ENCODE data around the gene KIAA0232.
"Not testable (repeated sequence)": the region's sequence is repeated elsewhere in the genome, so short reads cannot be mapped to it uniquely, and the experiment has no call there.

KIAA0232 gene

DNA sequence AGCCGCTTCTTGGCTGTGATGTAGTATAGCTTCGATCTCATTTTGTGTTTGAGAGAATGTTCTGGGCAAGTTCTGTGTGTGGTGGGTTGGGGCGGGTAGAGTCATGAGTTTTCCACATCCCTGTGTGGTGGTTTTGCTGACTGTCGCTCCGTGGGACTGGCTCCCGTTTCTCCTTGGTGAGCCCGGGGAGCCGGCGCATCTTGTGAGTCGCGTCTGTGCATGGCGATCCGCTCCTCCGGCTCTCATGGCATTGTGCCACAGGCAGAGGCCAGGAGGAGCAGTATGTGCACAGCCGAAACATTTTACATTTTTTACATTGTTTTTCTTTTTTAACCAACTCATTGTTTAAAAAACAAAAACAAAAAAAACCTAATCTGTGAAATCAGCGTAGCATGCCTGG, 99.4 kb downstream of the KIAA0232 start:
- H3K36me3 ChIP-seq (ENCODE audit: control insufficient read depth, insufficient read depth, low read length), result peaks cover 17% of the 10 kb centered on the region
- H3K9me3 ChIP-seq (ENCODE audit: control insufficient read depth, insufficient read depth, low read length), result no peaks in the 10 kb centered on the region
- H3K4me3 ChIP-seq (ENCODE audit: low read depth, low read length), result no peak overlapping the region
- H3K4me1 ChIP-seq (ENCODE audit: control insufficient read depth, insufficient read depth, low read length), result no peaks in the 10 kb centered on the region
- no peaks in the 10 kb centered on the region for H3K27me3 ChIP-seq (ENCODE audit: control insufficient read depth, insufficient read depth, low read length)
- H3K9ac ChIP-seq (ENCODE audit: low read depth, low read length), result no peak overlapping the region

DNA sequence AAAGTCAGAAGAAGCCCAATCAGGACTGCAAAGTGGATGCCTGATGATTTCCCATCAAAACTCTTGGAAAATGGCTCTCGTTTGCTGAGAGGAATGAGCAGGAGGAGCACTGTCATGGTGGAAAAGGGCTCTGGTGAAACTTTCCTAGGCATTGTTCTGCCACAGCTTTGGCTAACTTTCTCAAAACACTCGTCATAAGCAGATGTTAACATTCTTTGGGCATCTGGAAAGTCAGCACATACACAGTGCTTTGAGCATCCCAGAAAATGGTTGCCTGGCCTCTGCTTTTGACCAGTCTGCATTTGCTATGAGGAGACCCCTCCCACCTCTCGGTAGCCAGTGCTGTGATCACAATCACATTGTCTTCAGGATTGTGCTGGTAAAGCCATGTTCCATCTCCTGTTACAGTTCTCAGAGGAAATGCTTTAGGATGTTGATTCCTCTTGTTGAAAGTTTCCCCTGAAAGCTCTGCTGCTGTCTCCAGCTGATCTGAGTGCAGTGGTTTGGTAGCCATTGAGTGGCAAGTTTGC, 101.9 kb downstream of the KIAA0232 start:
- peaks cover 6% of the 10 kb centered on the region for H3K36me3 ChIP-seq (ENCODE audit: control insufficient read depth, insufficient read depth, low read length)
- no peaks in the 10 kb centered on the region for H3K9me3 ChIP-seq (ENCODE audit: control insufficient read depth, insufficient read depth, low read length)
- no peaks in the 10 kb centered on the region for H3K27me3 ChIP-seq (ENCODE audit: control insufficient read depth, insufficient read depth, low read length)
- no peak overlapping the region for H3K9ac ChIP-seq (ENCODE audit: low read depth, low read length)
- H3K4me3 ChIP-seq (ENCODE audit: low read depth, low read length), result no peak overlapping the region
- no peaks in the 10 kb centered on the region for H3K4me1 ChIP-seq (ENCODE audit: control insufficient read depth, insufficient read depth, low read length)

DNA sequence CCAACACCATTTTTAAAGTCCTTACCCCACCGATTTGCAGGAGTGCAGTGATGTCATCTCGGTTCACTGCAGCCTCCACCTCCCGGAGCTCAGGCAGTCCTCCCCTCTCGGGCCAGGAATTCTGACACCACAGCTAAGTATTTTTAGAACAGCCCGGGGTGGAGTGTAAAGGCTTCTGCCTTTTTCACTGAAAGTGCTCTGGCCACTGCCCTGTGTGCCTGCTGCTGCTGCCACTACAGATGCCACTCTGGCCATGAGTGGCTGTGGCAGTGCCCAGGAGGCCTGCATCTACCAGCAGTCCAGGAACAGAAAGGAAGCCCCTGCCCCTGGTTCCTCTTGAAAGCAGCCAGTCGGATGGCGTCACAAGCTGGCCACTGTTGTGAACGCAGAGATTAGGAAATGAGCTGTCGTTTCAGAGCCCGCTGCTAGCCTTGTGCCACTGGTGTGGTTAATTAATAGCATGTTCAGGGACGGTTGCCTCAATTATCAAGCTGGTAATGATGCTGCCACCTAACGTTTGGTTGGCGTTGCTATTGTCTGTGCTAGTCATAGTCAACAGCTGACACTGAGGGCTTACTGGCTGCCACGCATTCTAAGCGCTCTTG, 103.5 kb downstream of the KIAA0232 start:
- H3K4me3 ChIP-seq (ENCODE audit: low read depth, low read length), result no peak overlapping the region
- H3K9me3 ChIP-seq (ENCODE audit: control insufficient read depth, insufficient read depth, low read length), result no peaks in the 10 kb centered on the region
- H3K4me1 ChIP-seq (ENCODE audit: control insufficient read depth, insufficient read depth, low read length), result no peaks in the 10 kb centered on the region
- H3K36me3 ChIP-seq (ENCODE audit: control insufficient read depth, insufficient read depth, low read length), result peaks cover 3% of the 10 kb centered on the region
- no peak overlapping the region for H3K9ac ChIP-seq (ENCODE audit: low read depth, low read length)
- H3K27me3 ChIP-seq (ENCODE audit: control insufficient read depth, insufficient read depth, low read length), result no peaks in the 10 kb centered on the region

DNA sequence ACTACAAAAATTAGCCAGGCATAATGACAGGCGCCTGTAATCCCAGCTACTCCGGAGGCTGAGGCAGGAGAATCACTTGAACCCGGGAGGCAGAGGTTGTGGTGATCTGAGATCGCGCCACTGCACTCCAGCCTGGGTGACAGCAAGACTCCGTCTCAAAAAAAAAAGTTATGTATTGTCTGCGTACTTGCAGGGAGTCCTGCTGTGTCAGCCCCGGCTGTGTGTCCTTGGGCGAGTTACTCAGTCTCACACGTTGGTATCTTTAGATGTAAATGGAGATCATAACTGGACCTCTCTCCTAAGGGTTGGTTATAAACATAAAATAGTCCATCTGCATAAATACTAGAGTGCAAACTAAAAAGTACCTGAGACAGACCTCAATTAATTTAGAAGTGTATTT, 104.4 kb downstream of the KIAA0232 start:
- no peak overlapping the region for H3K9ac ChIP-seq (ENCODE audit: low read depth, low read length)
- H3K9me3 ChIP-seq (ENCODE audit: control insufficient read depth, insufficient read depth, low read length), result no peaks in the 10 kb centered on the region
- H3K4me1 ChIP-seq (ENCODE audit: control insufficient read depth, insufficient read depth, low read length), result no peaks in the 10 kb centered on the region
- H3K4me3 ChIP-seq (ENCODE audit: low read depth, low read length), result no peak overlapping the region
- peaks cover 3% of the 10 kb centered on the region for H3K36me3 ChIP-seq (ENCODE audit: control insufficient read depth, insufficient read depth, low read length)
- H3K27me3 ChIP-seq (ENCODE audit: control insufficient read depth, insufficient read depth, low read length), result no peaks in the 10 kb centered on the region

DNA sequence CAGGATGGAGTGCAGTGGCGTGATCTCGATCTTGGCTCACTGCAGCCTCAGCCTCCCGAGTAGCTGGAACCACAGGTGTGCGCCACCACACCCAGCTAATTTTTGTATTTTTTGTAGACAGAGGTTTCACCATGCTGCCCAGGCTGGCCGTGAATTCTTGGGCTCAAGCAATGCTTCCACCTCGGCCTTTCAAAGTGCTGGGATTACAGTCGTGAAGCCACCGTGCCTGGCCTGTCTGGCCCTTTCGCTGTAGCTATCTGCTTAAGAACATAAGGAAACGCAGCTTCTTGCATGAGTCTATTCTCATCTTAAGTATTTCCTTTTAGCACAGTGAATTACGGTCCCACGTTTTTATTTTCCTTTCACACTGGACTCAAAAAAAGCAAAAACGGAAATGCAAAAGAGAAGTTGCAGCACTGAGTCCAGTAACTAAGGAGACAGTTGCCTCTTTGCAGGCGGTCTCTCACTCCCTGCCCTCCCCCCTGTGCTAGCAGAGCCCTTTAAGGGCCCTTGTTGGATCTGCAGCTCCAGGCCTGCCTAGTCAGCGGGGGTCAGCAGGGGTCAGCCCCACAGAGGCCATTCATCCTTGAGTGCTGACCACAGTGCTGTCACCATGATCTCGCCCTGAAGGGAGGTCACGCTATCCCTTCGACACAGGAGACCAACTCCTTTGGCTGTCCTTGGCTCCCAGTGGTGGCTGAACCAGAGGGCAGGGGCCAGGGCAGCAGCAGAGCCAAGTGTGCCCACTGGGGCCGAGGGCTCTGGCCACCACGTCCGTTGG, 105.3 kb downstream of the KIAA0232 start:
- Histone ChIP-seq H3K4me3 (ENCODE audit: low read depth, low read length) (no peak overlapping the region), H3K27me3 (ENCODE audit: control insufficient read depth, insufficient read depth, low read length) (no peaks in the 10 kb centered on the region), H3K9ac (ENCODE audit: low read depth, low read length) (no peak overlapping the region), H3K36me3 (ENCODE audit: control insufficient read depth, insufficient read depth, low read length) (no peaks in the 10 kb centered on the region), H3K9me3 (ENCODE audit: control insufficient read depth, insufficient read depth, low read length) (no peaks in the 10 kb centered on the region), H3K4me1 (ENCODE audit: control insufficient read depth, insufficient read depth, low read length) (no peaks in the 10 kb centered on the region)

DNA sequence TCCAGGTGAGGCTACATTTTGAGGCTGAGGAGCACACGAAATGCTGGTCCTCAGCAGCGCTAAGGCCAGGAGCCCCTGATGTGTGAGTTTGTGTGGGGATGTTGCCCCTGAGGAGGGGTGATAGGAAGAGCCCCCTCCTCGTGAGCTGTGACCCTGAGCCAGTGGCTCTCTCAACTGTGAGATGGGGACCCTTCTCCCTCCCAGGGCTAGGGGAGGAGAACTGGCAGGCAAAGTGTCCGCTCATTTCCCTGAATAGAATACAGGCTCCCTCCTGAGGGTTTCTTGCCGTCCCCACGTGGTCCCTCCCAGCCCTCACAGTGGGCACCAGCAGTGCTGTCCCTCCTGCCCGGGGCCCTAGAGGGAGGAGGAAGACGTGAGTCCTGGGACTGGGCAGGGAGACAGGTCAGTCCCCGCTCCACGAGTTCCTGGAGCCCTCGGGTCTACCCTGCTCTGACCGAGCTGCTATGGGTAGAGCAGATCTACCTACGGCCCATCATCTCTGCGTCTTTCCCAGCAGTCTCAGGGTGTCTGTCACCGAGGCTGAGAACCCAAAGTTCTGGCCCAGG, 106.1 kb downstream of the KIAA0232 start:
- Histone ChIP-seq H3K4me1 (ENCODE audit: control insufficient read depth, insufficient read depth, low read length) (no peaks in the 10 kb centered on the region), H3K9ac (ENCODE audit: low read depth, low read length) (no peak overlapping the region), H3K9me3 (ENCODE audit: control insufficient read depth, insufficient read depth, low read length) (no peaks in the 10 kb centered on the region), H3K27me3 (ENCODE audit: control insufficient read depth, insufficient read depth, low read length) (no peaks in the 10 kb centered on the region), H3K4me3 (ENCODE audit: low read depth, low read length) (no peak overlapping the region), H3K36me3 (ENCODE audit: control insufficient read depth, insufficient read depth, low read length) (no peaks in the 10 kb centered on the region)

DNA sequence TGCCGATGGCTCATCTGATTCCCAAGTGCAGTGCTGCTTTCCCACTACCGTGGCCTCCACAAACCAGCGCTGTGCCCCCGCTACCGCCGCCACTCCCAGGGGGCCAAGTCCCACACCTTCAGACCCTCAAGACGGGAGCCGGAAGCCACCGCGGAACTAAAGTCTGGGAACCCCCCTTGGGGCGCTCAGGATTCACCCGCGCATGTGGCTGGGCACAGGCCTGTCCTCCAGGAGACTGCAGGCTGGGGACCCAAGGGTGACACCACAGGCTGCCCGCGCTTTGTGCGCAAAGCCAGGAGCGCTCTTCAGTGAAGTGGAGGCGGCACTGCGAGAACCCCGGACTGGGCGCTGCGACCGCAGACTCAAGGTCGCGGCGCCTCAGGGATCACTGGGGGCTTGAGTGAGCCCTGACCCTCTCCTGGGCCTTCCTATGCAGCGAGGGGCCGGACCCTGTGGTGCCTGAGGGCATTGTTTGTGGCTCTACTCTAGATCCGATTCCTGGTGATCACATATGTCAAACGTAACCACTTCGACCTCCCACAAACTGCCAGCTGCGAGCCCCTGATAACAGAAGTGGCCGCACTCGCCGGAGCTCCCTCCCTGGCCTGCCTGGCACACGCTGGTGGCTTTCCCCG, 106.7 kb downstream of the KIAA0232 start:
- no peaks in the 10 kb centered on the region for H3K36me3 ChIP-seq (ENCODE audit: control insufficient read depth, insufficient read depth, low read length)
- H3K9ac ChIP-seq (ENCODE audit: low read depth, low read length), result no peak overlapping the region

DNA sequence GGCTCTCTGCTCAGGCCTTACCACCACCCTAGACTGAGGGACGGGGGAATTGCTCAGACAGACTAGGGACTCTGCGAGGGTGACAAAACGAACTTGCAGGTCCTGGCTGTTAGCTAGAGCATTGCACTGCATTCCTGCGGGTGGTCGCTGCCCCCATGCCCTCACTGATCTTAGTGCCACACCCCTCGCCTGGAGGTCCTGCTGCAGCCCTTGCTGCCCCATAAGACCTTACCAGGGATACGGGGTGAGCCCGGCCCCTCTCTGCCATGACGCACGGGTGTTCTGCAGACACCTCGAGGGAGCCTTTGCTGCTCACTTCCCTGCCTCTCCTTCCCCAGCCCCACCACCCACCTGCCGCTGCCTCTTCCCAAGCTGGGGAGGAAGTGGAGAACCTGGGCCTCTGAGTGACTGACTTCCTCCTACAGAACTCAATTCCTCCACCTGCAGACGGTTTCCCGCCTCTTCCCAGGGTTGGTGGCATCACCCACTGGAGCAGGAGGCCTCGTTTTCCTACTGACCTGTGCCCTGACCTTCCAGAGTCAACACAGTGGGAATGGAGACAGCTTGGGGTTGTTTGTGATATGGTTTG, 107.3 kb downstream of the KIAA0232 start:
- H3K9ac ChIP-seq (ENCODE audit: low read depth, low read length), result no peak overlapping the region
- no peak overlapping the region for H3K4me3 ChIP-seq (ENCODE audit: low read depth, low read length)
- no peaks in the 10 kb centered on the region for H3K36me3 ChIP-seq (ENCODE audit: control insufficient read depth, insufficient read depth, low read length)
- no peaks in the 10 kb centered on the region for H3K4me1 ChIP-seq (ENCODE audit: control insufficient read depth, insufficient read depth, low read length)
- no peaks in the 10 kb centered on the region for H3K27me3 ChIP-seq (ENCODE audit: control insufficient read depth, insufficient read depth, low read length)
- H3K9me3 ChIP-seq (ENCODE audit: control insufficient read depth, insufficient read depth, low read length), result no peaks in the 10 kb centered on the region

More for the DNA sequence above, 106.7 kb downstream of the KIAA0232 start:
- no peaks in the 10 kb centered on the region for H3K4me1 ChIP-seq (ENCODE audit: control insufficient read depth, insufficient read depth, low read length)
- no peaks in the 10 kb centered on the region for H3K9me3 ChIP-seq (ENCODE audit: control insufficient read depth, insufficient read depth, low read length)
- no peak overlapping the region for H3K4me3 ChIP-seq (ENCODE audit: low read depth, low read length)
- H3K27me3 ChIP-seq (ENCODE audit: control insufficient read depth, insufficient read depth, low read length), result no peaks in the 10 kb centered on the region

DNA sequence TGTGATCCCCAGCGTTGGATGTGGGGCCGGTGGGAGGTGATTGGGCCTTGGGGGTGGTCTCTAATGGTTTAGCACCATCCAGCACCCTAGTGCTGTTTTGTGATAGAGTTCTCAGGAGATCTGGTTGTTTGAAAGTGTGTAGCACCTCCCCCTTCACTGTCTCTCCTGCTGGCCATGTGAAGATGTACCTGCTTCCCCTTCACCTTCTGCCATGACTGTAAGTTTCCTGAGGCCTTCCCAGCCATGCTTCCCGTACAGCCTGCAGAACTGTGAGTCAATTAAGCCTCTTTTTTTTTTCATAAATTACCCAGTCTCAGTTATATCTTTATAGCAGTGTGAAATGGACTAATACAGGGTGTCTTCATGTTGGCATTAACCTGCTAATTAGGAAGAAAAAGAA, 107.8 kb downstream of the KIAA0232 start:
- Histone ChIP-seq H3K4me3 (ENCODE audit: low read depth, low read length) (no peak overlapping the region), H3K36me3 (ENCODE audit: control insufficient read depth, insufficient read depth, low read length) (no peaks in the 10 kb centered on the region), H3K9ac (ENCODE audit: low read depth, low read length) (no peak overlapping the region), H3K9me3 (ENCODE audit: control insufficient read depth, insufficient read depth, low read length) (no peaks in the 10 kb centered on the region), H3K4me1 (ENCODE audit: control insufficient read depth, insufficient read depth, low read length) (no peaks in the 10 kb centered on the region), H3K27me3 (ENCODE audit: control insufficient read depth, insufficient read depth, low read length) (no peaks in the 10 kb centered on the region)

DNA sequence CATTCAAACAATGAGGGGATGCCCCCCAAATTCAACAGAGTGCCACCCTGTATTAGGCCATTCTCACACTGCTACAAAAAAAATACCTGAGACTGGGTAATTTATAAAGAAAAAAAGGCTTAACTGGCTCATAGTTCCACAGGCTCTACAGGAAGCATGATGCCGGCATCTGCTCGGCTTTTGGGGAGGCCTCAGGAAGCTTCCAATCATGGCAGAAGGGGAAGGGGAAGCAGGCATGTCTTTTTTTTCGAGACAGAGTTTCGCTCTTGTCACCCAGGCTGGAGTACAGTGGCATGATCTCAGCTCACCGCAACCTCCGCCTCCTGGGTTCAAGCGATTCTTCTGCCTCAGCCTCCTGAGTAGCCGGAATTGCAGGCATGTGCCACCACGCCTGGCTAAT, 108.4 kb downstream of the KIAA0232 start:
- not testable (repeated sequence) for H3K4me1 ChIP-seq (ENCODE audit: control insufficient read depth, insufficient read depth, low read length); H3K4me3 ChIP-seq (ENCODE audit: low read depth, low read length); H3K9ac ChIP-seq (ENCODE audit: low read depth, low read length); H3K36me3 ChIP-seq (ENCODE audit: control insufficient read depth, insufficient read depth, low read length); H3K9me3 ChIP-seq (ENCODE audit: control insufficient read depth, insufficient read depth, low read length); H3K27me3 ChIP-seq (ENCODE audit: control insufficient read depth, insufficient read depth, low read length)

DNA sequence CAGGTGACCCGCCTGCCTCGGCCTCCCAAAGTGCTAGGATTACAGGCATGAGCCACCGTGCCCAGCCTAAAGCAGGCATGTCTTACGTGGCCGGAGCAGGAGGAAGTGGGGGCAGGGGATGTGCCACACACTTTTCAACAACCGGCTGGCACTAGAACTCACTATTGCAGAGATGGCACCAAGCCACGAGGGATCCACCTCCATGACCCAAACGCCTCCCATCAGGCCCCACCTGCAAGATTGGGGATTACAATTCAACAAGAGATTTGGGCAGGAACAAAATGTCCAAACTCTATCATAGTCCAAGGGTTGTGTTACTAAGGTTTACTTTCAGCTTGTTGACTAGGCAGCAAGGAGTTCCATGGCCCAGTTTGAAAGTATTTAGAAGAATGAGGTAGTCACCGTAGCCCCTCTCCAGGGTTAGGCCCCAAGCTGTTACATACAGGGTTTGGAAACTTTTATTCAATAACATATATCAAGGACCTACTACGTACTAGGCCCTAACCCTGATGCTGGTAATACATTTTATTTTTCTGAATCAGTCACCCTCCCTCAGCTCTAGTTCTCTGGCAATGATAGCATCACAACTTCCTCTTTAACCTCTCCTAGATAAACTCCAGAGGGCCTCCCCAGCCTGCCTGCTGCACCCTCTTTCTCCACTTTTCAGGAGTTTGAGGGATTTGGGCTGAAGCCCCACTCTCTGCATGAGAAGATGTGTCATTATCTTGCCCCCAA, 109.1 kb downstream of the KIAA0232 start:
- Histone ChIP-seq H3K4me1 (ENCODE audit: control insufficient read depth, insufficient read depth, low read length) (no peaks in the 10 kb centered on the region), H3K4me3 (ENCODE audit: low read depth, low read length) (no peak overlapping the region)

More for the DNA sequence above, 109.1 kb downstream of the KIAA0232 start:
- no peaks in the 10 kb centered on the region for H3K36me3 ChIP-seq (ENCODE audit: control insufficient read depth, insufficient read depth, low read length)
- H3K9ac ChIP-seq (ENCODE audit: low read depth, low read length), result no peak overlapping the region
- no peaks in the 10 kb centered on the region for H3K9me3 ChIP-seq (ENCODE audit: control insufficient read depth, insufficient read depth, low read length)
- no peaks in the 10 kb centered on the region for H3K27me3 ChIP-seq (ENCODE audit: control insufficient read depth, insufficient read depth, low read length)
